Spinal cord (tissue), 10 donors: ENCODE data around the gene ZRANB1. TPM values are rescaled to one million over a fixed set of nuclear protein-coding genes. Genes with fewer than 3 reads are reported as not detected.

ENCODE experiments used
- DNase-seq, 6 donors: peaks; one replicate each; pipeline versions ENCODE4 v3.0.0 to v3.0.0-alpha.2; 2013 to 2015; ENCODE audit warnings: low spot score in 6 of 6, low read depth in 4 of 6
- H3K27ac ChIP-seq: one replicate; pipeline ENCODE4 v1.5.1; 2013; ENCODE audit warnings: low read depth, low read length, control low read depth
- H3K27me3 ChIP-seq: one replicate; pipeline ENCODE4 v1.6.1; 2013; ENCODE audit warnings: low read length; ENCODE audit not compliant: control insufficient read depth, insufficient read depth
- H3K36me3 ChIP-seq: one replicate; pipeline ENCODE4 v1.6.1; 2013; ENCODE audit warnings: low read length; ENCODE audit not compliant: control insufficient read depth, insufficient read depth
- H3K4me1 ChIP-seq: one replicate; pipeline ENCODE4 v1.6.1; 2013; ENCODE audit warnings: low read length; ENCODE audit not compliant: control insufficient read depth, insufficient read depth
- H3K4me3 ChIP-seq: one replicate; pipeline ENCODE4 v1.5.1; 2013; ENCODE audit warnings: low read depth, low read length, control low read depth
- H3K9me3 ChIP-seq: one replicate; pipeline ENCODE4 v1.6.1; 2013; ENCODE audit warnings: low read length; ENCODE audit not compliant: control insufficient read depth, insufficient read depth
- WGBS: methylation state at CpG from one replicate; pipeline ENCODE4 v1.1.5; 2013; ENCODE audit warnings: missing lambda C conversion rate; ENCODE audit not compliant: insufficient coverage; 5-methylcytosine and 5-hydroxymethylcytosine counted together
- polyA plus RNA-seq, 2 donors: library from polyadenylated mRNA; unstranded; fragments of 120-200 nt; gene quantifications; one replicate each; pipeline ENCODE4 v1.2.1, GENCODE V29; 2013; ENCODE audit not compliant: insufficient read length in 2 of 2
- small RNA-seq: library from RNA; depleted of rRNA; stranded (forward); fragments of <200 nt; gene quantifications from one replicate; pipeline ENCODE3, GENCODE V24; 2014; ENCODE audit warnings: low replicate concordance
- total RNA-seq, 2 donors: library from RNA; depleted of rRNA in 1 of 2; stranded (reverse); fragments of 120-200 nt in 1 of 2; fragments of >200 nt in 1 of 2; gene quantifications; one replicate each; pipeline versions ENCODE4 v1.2.3 to v1.2.4, GENCODE V29; 2013 to 2014
- donor health status: healthy.

ZRANB1 gene
- total and polyA plus RNA-seq, 4 donors = 25.5 to 47.3 (median 31.7) TPM

DNA sequence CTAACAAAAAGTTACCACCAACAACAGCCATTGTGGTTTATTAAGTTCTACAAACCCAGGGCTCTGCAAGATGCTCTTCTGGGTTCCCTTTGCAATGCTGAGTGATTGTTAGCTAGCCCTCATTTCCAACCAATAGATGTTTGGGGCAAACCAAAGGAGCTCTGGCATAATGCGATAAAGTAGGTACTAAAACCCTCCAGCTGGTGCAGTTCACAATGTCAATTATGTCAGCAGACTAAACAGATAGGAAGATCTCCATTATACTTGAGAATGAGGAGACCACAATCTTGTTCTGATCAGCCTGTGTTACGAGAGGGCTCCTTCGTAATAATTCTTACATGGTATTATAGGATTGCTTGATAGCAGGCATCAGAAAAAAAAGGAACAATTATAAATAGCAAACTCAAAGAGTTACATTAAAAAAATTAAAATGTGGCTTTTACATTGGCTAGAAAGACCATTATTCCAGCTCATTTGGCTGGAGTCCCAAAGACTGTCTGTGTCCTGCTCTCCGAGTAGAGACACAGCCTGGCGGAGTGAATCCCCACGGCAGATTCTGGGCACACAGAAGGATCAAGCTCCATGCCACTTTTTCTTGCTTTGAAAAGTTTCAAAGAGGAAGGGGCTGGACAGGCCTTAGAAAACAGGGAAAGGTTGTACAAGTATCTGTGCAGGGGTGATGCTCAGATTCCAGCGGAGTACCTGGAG, 93.8 kb downstream of the ZRANB1 start:
- Histone ChIP-seq H3K9me3 (no peaks in the 10 kb centered on the region), H3K4me3 (no peak overlapping the region), H3K27me3 (no peaks in the 10 kb centered on the region), H3K36me3 (peaks cover 26% of the 10 kb centered on the region), H3K4me1 (peaks cover 45% of the 10 kb centered on the region), H3K27ac (peak overlapping the region; percentile 10)
- WGBS = 31% methylated on average over 4 of the region's 7 CpGs
- peak in 2 of 6 donors; percentile 77 to 80 for DNase-seq

DNA sequence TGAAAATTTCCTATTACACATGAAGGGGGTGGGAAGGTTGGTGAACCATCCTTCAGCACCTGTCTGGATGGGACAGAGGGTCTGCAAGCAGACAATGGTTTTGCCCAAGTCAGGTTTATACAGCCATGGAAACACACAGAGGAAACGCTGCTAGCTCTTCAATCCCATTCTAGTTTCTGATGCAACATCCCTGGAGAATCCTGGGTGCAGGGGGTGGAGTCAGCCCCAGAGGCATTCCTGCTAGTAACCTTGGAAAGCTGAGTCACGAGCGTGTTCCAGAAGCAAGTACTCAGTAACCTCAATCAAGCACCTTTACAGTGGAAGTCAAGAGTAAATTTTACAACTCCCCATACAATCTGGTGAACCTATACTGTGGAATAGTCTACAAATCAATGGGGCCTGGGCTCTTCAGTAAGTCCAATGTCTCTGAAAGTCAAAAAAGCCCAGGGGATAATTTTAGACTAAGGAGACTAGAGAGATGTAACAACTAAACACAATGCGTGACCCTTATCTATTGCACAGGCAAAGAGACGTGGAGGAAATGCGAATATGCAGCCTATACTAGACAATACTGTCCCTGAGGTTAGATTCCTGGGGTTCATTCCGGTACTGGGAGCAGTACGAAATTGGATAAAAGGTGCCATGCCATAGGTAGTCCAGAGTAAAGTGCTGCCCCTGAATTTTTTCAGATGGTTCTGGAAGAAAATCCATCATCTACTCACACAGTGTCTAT, 95.4 kb downstream of the ZRANB1 start:
- Histone ChIP-seq H3K4me1 (peaks cover 44% of the 10 kb centered on the region), H3K36me3 (peaks cover 23% of the 10 kb centered on the region), H3K9me3 (no peaks in the 10 kb centered on the region), H3K4me3 (no peak overlapping the region), H3K27ac (no peak overlapping the region), H3K27me3 (no peaks in the 10 kb centered on the region)
- no CpG with 5 or more reads among the region's 8 CpGs for WGBS
- DNase-seq = no peak

Small RNAs within 50 kb of the gene (small RNA-seq; reads per million reads assigned to genes)
- not detected for gene MIR4296

Other genes with a start within 250 kb of the ZRANB1 start
- gene FAM53B, start 197.7 kb upstream of the ZRANB1 start, total RNA-seq = 10 to 100 TPM; 21.8 to 28.4 TPM
- gene FAM53B, start 197.7 kb upstream of the ZRANB1 start, polyA plus RNA-seq = 10 to 100 TPM; 30.9 to 31.2 TPM
- 10 to 100 TPM; 35.6 to 43.0 TPM for gene EEF1AKMT2, start 150.2 kb upstream of the ZRANB1 start, total RNA-seq
- 10 to 100 TPM; 39.6 to 44.1 TPM for gene EEF1AKMT2, start 150.2 kb upstream of the ZRANB1 start, polyA plus RNA-seq
- 10 to 100 TPM; 17.1 to 18.9 TPM for gene ABRAXAS2, start 140.3 kb upstream of the ZRANB1 start, total RNA-seq
- gene ABRAXAS2, start 140.3 kb upstream of the ZRANB1 start, polyA plus RNA-seq = 10 to 100 TPM; 18.2 to 23.1 TPM
- gene CTBP2, start 218.4 kb downstream of the ZRANB1 start, total RNA-seq = 10 to 100 TPM; 44.2 to 79.6 TPM
- 10 to 100 TPM; 88.1 to 96.2 TPM for gene CTBP2, start 218.4 kb downstream of the ZRANB1 start, polyA plus RNA-seq